ENCODE measurements around the gene C17orf67. TPM values are rescaled to one million over a fixed set of nuclear protein-coding genes. Genes with fewer than 3 reads are reported as not detected.
"Not testable (repeated sequence)": the region's sequence is repeated elsewhere in the genome, so short reads cannot be mapped to it uniquely, and the experiment has no call there.

The C17orf67 gene
- total RNA-seq, 1 donor from 2014 or later = 3.8 TPM

- H3K27me3 Mint-ChIP-seq (ENCODE audit: low read depth) = peaks cover 22% of the 10 kb centered on the region
- no peak for DNase-seq (ENCODE audit: low spot score in 2 of 2, unreplicated experiment in 2 of 2)
- H3K4me3 Mint-ChIP-seq = no peak overlapping the region
- no peaks in the 10 kb centered on the region for H3K9me3 Mint-ChIP-seq
- no peaks in the 10 kb centered on the region for H3K4me1 Mint-ChIP-seq
- no peak overlapping the region for H3K27ac Mint-ChIP-seq
- TF ChIP-seq CTCF (IDR thresholded peaks at IDR 0.05; ENCODE audit: unreplicated experiment) = no peak
- H3K36me3 Mint-ChIP-seq = no peaks in the 10 kb centered on the region
These were observed 68.3 kb downstream of the C17orf67 start for GRCh38 chr17:56765449-56765848.

GRCh38 chr17:56762988-56763387 lies 70.7 kb downstream of the C17orf67 start:
- no peaks in the 10 kb centered on the region for H3K9me3 Mint-ChIP-seq
- no peak for TF ChIP-seq CTCF (IDR thresholded peaks at IDR 0.05; ENCODE audit: unreplicated experiment)
- peaks cover 13% of the 10 kb centered on the region for H3K27me3 Mint-ChIP-seq (ENCODE audit: low read depth)

GRCh38 chr17:56762144-56762543 lies 71.6 kb downstream of the C17orf67 start:
- no peak for DNase-seq (ENCODE audit: low spot score in 2 of 2, unreplicated experiment in 2 of 2)
- H3K27ac Mint-ChIP-seq = no peak overlapping the region
- no peak for TF ChIP-seq CTCF (IDR thresholded peaks at IDR 0.05; ENCODE audit: unreplicated experiment)
- no peaks in the 10 kb centered on the region for H3K4me1 Mint-ChIP-seq
- no peaks in the 10 kb centered on the region for H3K36me3 Mint-ChIP-seq
- peaks cover 10% of the 10 kb centered on the region for H3K27me3 Mint-ChIP-seq (ENCODE audit: low read depth)
- H3K4me3 Mint-ChIP-seq = no peak overlapping the region
- H3K9me3 Mint-ChIP-seq = no peaks in the 10 kb centered on the region

More at GRCh38 chr17:56762988-56763387, 70.7 kb downstream of the C17orf67 start:
- no peak overlapping the region for H3K27ac Mint-ChIP-seq
- no peak for DNase-seq (ENCODE audit: low spot score in 2 of 2, unreplicated experiment in 2 of 2)
- H3K4me3 Mint-ChIP-seq = no peak overlapping the region
- H3K4me1 Mint-ChIP-seq = no peaks in the 10 kb centered on the region
- H3K36me3 Mint-ChIP-seq = no peaks in the 10 kb centered on the region

- Mint-ChIP-seq H3K36me3 (no peaks in the 10 kb centered on the region), H3K4me1 (no peaks in the 10 kb centered on the region), H3K4me3 (no peak overlapping the region), H3K27ac (no peak overlapping the region), H3K27me3 (ENCODE audit: low read depth) (peaks cover 10% of the 10 kb centered on the region), H3K9me3 (no peaks in the 10 kb centered on the region)
- DNase-seq (ENCODE audit: low spot score in 2 of 2, unreplicated experiment in 2 of 2) = no peak
- no peak for TF ChIP-seq CTCF (IDR thresholded peaks at IDR 0.05; ENCODE audit: unreplicated experiment)
These were observed 72.3 kb downstream of the C17orf67 start for GRCh38 chr17:56761387-56761786.

GRCh38 chr17:56757611-56758010 lies 76.1 kb downstream of the C17orf67 start:
- not testable (repeated sequence) for H3K27ac Mint-ChIP-seq; DNase-seq (ENCODE audit: low spot score in 2 of 2, unreplicated experiment in 2 of 2); H3K9me3 Mint-ChIP-seq; H3K36me3 Mint-ChIP-seq; H3K27me3 Mint-ChIP-seq (ENCODE audit: low read depth); H3K4me3 Mint-ChIP-seq; H3K4me1 Mint-ChIP-seq

- Mint-ChIP-seq H3K9me3 (no peaks in the 10 kb centered on the region), H3K27ac (no peak overlapping the region), H3K36me3 (no peaks in the 10 kb centered on the region), H3K4me3 (no peak overlapping the region), H3K4me1 (peaks cover 7% of the 10 kb centered on the region), H3K27me3 (ENCODE audit: low read depth) (no peaks in the 10 kb centered on the region)
- no peak for DNase-seq (ENCODE audit: low spot score in 2 of 2, unreplicated experiment in 2 of 2)
- TF ChIP-seq CTCF (IDR thresholded peaks at IDR 0.05; ENCODE audit: unreplicated experiment) = no peak
These were observed 77.2 kb downstream of the C17orf67 start for GRCh38 chr17:56756536-56756935.
